MM.1S (cell line): ENCODE data around the gene SIX4.

Experiments
- DNase-seq: peaks from one replicate; pipeline ENCODE4 v3.0.0-alpha.2; 2015
- H2AFZ ChIP-seq: fragments of 300-600 bp; sonication (generic); 2 replicates; pipeline ENCODE4 v1.6.0; 2016; ENCODE audit warnings: antibody characterized with exemption, low read length
- H3F3A ChIP-seq: fragments of 300-600 bp; sonication (generic); 2 replicates; pipeline ENCODE4 v1.6.1; 2016; ENCODE audit warnings: mild to moderate bottlenecking, antibody characterized with exemption, low read length, moderate library complexity, mixed read lengths; ENCODE audit not compliant: insufficient read depth
- H3K27ac ChIP-seq: fragments of 300-600 bp; sonication (generic); 2 replicates; pipeline ENCODE4 v1.5.1; 2016; ENCODE audit warnings: mild to moderate bottlenecking, low read length
- H3K27me3 ChIP-seq: fragments of 300-600 bp; sonication (generic); replicated peaks from 2 replicates; pipeline ENCODE4 v1.6.0; 2016; ENCODE audit warnings: low read length; ENCODE audit not compliant: insufficient read depth
- H3K36me3 ChIP-seq: fragments of 300-600 bp; sonication (generic); replicated peaks from 2 replicates; pipeline ENCODE4 v1.6.1; 2016; ENCODE audit warnings: mild to moderate bottlenecking, low read length, mixed read lengths; ENCODE audit not compliant: insufficient read depth
- H3K4me1 ChIP-seq: fragments of 300-600 bp; sonication (generic); 2 replicates; pipeline ENCODE4 v1.6.1; 2016; ENCODE audit warnings: low read length, mixed read lengths
- H3K4me2 ChIP-seq: fragments of 300-600 bp; sonication (generic); 2 replicates; pipeline ENCODE4 v1.6.0; 2016; ENCODE audit warnings: low read depth, low read length
- H3K4me3 ChIP-seq: fragments of 300-600 bp; sonication (generic); 2 replicates; pipeline ENCODE4 v1.5.1; 2016; ENCODE audit warnings: low read length, mixed read lengths
- H3K79me2 ChIP-seq: fragments of 300-600 bp; sonication (generic); 2 replicates; pipeline ENCODE4 v1.6.1; 2016; ENCODE audit warnings: mixed run types, low read length, mixed read lengths
- H3K9ac ChIP-seq: fragments of 300-600 bp; sonication (generic); 2 replicates; pipeline ENCODE4 v1.6.1; 2016; ENCODE audit warnings: low read length, mixed read lengths
- H3K9me2 ChIP-seq: fragments of 300-600 bp; sonication (generic); replicated peaks from 2 replicates; pipeline ENCODE4 v1.6.1; 2016; ENCODE audit warnings: mild to moderate bottlenecking, low read length, mixed read lengths; ENCODE audit not compliant: insufficient read depth
- H3K9me3 ChIP-seq: fragments of 300-600 bp; sonication (generic); replicated peaks from 2 replicates; pipeline ENCODE4 v1.6.1; 2016; ENCODE audit warnings: mild to moderate bottlenecking, low read length, mixed read lengths; ENCODE audit not compliant: insufficient read depth
- H4K20me1 ChIP-seq: fragments of 300-600 bp; sonication (generic); 2 replicates; pipeline ENCODE4 v1.6.1; 2016; ENCODE audit warnings: mild to moderate bottlenecking, low read length, moderate library complexity, mixed read lengths; ENCODE audit not compliant: insufficient read depth
- CTCF ChIP-seq: fragments of 300-600 bp; sonication (generic); IDR thresholded peaks from 2 replicates; pipeline ENCODE4 v1.5.1; 2016; ENCODE audit warnings: antibody characterized with exemption, low read length, mixed read lengths
- EZH2 ChIP-seq: fragments of 300-600 bp; sonication (generic); optimal IDR thresholded peaks from 2 replicates; pipeline ENCODE3; 2017; ENCODE audit warnings: low read depth, mild to moderate bottlenecking, antibody characterized with exemption, low read length, mixed read lengths
- EZH2phosphoT487 ChIP-seq: fragments of 300-600 bp; sonication (generic); IDR thresholded peaks from 2 replicates; pipeline ENCODE4 v1.6.1; 2018; ENCODE audit warnings: antibody characterized with exemption, low read length

SIX4 gene

GRCh38 chr14:60680511-60680910 is 43.6 kb downstream of the SIX4 start:
- Histone ChIP-seq H3K79me2 (no peaks in the 10 kb centered on the region), H3K9me3 (no peaks in the 10 kb centered on the region)

GRCh38 chr14:60679566-60680258 is 44.4 kb downstream of the SIX4 start:
- no peaks in the 10 kb centered on the region for H3K36me3 ChIP-seq
- H4K20me1 ChIP-seq = no peaks in the 10 kb centered on the region
- no peaks in the 10 kb centered on the region for H3K27me3 ChIP-seq
- TF ChIP-seq EZH2phosphoT487 (no peak), EZH2 (no peak), CTCF (no peak)
- H3K79me2 ChIP-seq = no peaks in the 10 kb centered on the region
- H2AFZ ChIP-seq = no peak overlapping the region
- no peak overlapping the region for H3K27ac ChIP-seq
- H3K4me2 ChIP-seq = no peak overlapping the region
- H3F3A ChIP-seq = no peaks in the 10 kb centered on the region
- no peaks in the 10 kb centered on the region for H3K4me1 ChIP-seq
- no peaks in the 10 kb centered on the region for H3K9me3 ChIP-seq
- H3K9ac ChIP-seq = no peak overlapping the region
- no peaks in the 10 kb centered on the region for H3K9me2 ChIP-seq
- no peak for DNase-seq
- no peak overlapping the region for H3K4me3 ChIP-seq

More at GRCh38 chr14:60680511-60680910, 43.6 kb downstream of the SIX4 start:
- Histone ChIP-seq H3K4me1 (no peaks in the 10 kb centered on the region), H3F3A (no peaks in the 10 kb centered on the region), H3K36me3 (no peaks in the 10 kb centered on the region), H2AFZ (no peak overlapping the region), H3K27me3 (no peaks in the 10 kb centered on the region), H4K20me1 (no peaks in the 10 kb centered on the region), H3K9me2 (no peaks in the 10 kb centered on the region), H3K4me3 (no peak overlapping the region), H3K9ac (no peak overlapping the region), H3K4me2 (no peak overlapping the region), H3K27ac (no peak overlapping the region)
- no peak for TF ChIP-seq CTCF
- TF ChIP-seq EZH2phosphoT487 = no peak
- TF ChIP-seq EZH2 = no peak
- no peak for DNase-seq

- Histone ChIP-seq H3K79me2 (no peaks in the 10 kb centered on the region), H3K4me2 (no peak overlapping the region), H3K4me3 (no peak overlapping the region), H3K9me2 (no peaks in the 10 kb centered on the region), H3K27ac (no peak overlapping the region), H3K9me3 (no peaks in the 10 kb centered on the region), H3K9ac (no peak overlapping the region), H2AFZ (no peak overlapping the region), H3K36me3 (no peaks in the 10 kb centered on the region), H3K4me1 (no peaks in the 10 kb centered on the region), H4K20me1 (no peaks in the 10 kb centered on the region), H3F3A (no peaks in the 10 kb centered on the region), H3K27me3 (no peaks in the 10 kb centered on the region)
- no peak for DNase-seq
- no peak for TF ChIP-seq EZH2
- no peak for TF ChIP-seq EZH2phosphoT487
- no peak for TF ChIP-seq CTCF
Observed at GRCh38 chr14:60677701-60678100, 46.5 kb downstream of the SIX4 start.
